Right lobe of liver (tissue), 6 donors: ENCODE measurements around the gene GLRX5. TPM values are rescaled to one million over a fixed set of nuclear protein-coding genes. Genes with fewer than 3 reads are reported as not detected.

ENCODE experiments used
- ATAC-seq, 4 donors: fragments of 200-7000 bp; cut with Tn5 transposase; one replicate each; pipeline ENCODE4 v1.9.1; 2020; ENCODE audit warnings: mild to moderate bottlenecking in 4 of 4, moderate library complexity in 4 of 4
- DNase-seq, 3 donors: peaks; one replicate each; pipeline ENCODE4 v3.0.0-alpha.2; 2020
- H3K27ac ChIP-seq, 3 donors: fragments of 200-600 bp; one replicate each; pipeline ENCODE4 v1.8.0; 2022
- H3K27me3 ChIP-seq, 2 donors: fragments of 200-600 bp; one replicate each; pipeline ENCODE4 v1.8.0; 2022
- H3K36me3 ChIP-seq, 4 donors: fragments of 200-600 bp; sonication (generic) in 1 of 4; one replicate each; pipeline versions ENCODE4 v1.5.1 to v1.8.0; 2017 to 2022; ENCODE audit warnings: control low read depth in 1 of 4
- H3K4me1 ChIP-seq, 4 donors: fragments of 200-600 bp; sonication (generic) in 1 of 4; one replicate each; pipeline versions ENCODE4 v1.5.1 to v1.8.0; 2017 to 2022; ENCODE audit warnings: control low read depth in 1 of 4
- H3K4me3 ChIP-seq, 3 donors: fragments of 200-600 bp; one replicate each; pipeline ENCODE4 v1.8.0; 2022
- H3K9me3 ChIP-seq, 4 donors: fragments of 200-600 bp; sonication (generic) in 1 of 4; one replicate each; pipeline versions ENCODE4 v1.5.1 to v1.8.0; 2017 to 2022; ENCODE audit warnings: control low read depth in 1 of 4
- POLR2A ChIP-seq: fragments of 450-650 bp; IDR thresholded peaks from one replicate; pipeline ENCODE4 v1.6.1; 2017; ENCODE audit warnings: antibody characterized with exemption, mild to moderate bottlenecking
- WGBS: methylation state at CpG from one replicate; pipeline ENCODE4 v1.1.6; 2018; ENCODE audit warnings: low coverage, low lambda C conversion rate; ENCODE audit not compliant: insufficient coverage; ENCODE audit errors: missing lambda C conversion rate; 5-methylcytosine and 5-hydroxymethylcytosine counted together
- intact Hi-C, 2 donors: fragments of 100-400 bp; cut with DNase I; formaldehyde crosslinking; loops; one replicate each; pipeline versions ENCODE4 v1.11.2 to v1.14.1; 2022
- total RNA-seq, 6 experiments: library from RNA; depleted of rRNA in 2 of 6; stranded (reverse); fragments of >200 nt in 2 of 6; fragmentation: NEBNext Ultra II Directional in 3 of 6; extraction: Animal tissue kit (Norgen Biotek cat#: 25700) in 3 of 6; gene quantifications; one replicate each; pipeline versions ENCODE4 v1.1.0 to v1.2.4, GENCODE V29; 2016 to 2023
- TF ChIP-seq, protein P1 (sequence below), 4 donors: fragments of 200-600 bp in 3 of 4; fragments of 450-650 bp in 1 of 4; IDR thresholded peaks; one replicate each; pipeline versions ENCODE4 v1.5.1 to v1.8.0; 2016 to 2022; ENCODE audit warnings: antibody characterized with exemption in 4 of 4, mild to moderate bottlenecking in 2 of 4
- donor health status: DM: no; HTN: yes; CAD: no.
- donor health status: DM: no; HTN: no; CAD: no.
- donor health status: DM: no; HTN: no; CAD: no.
- donor health status: DM: no; HTN: yes; CAD: no.
- donor health status: DM: no; HTN: yes; CAD: no.

GLRX5 gene
- total RNA-seq, 6 experiments from 2014 or later, result 31.4 to 48.5 (median 40.2) TPM

DNA sequence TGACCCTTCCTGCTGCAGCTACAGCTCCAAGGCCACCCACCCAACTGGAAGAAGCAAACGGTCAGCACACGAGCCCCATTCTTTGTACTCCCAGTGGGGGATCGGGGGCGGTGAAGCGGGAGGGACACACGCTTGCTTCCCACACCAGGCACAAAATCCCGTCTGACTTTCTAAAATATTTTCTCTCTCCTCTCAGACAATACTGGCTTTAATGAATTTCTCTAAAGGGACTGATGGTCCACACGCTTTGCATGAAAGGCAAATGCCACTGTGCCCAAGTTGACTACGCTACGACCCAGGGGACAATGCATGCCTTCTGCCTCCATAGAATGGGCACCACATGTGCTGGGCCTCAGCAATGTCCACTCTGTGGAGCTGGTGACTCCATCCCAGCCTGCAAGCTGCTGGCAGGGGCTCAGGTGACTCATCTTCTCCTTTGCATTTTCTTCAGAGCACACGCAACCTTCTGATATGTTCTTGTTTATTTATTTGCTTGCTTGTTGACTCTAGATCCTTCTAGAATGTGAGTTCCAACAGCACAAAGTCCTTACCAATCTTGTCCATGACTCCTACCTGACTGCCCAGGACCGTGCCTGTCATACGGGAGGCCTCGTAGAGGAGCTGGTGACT is 34.0 kb upstream of the GLRX5 start:
- intact Hi-C loops, result no loop called here
- no peak for DNase-seq
- Histone ChIP-seq H3K4me3 (no peak overlapping the region), H3K4me1 (peaks cover 0 to 31% (median 0%) of the 10 kb centered on the region in 4 donors), H3K36me3 (no peaks in the 10 kb centered on the region), H3K27ac (no peak overlapping the region), H3K9me3 (no peaks in the 10 kb centered on the region), H3K27me3 (no peaks in the 10 kb centered on the region)
- ATAC-seq, result peak in 2 of 4 donors; percentile 4 to 49
- WGBS, result 74% methylated on average over 10 of the region's 14 CpGs
- TF ChIP-seq, protein P1, sequence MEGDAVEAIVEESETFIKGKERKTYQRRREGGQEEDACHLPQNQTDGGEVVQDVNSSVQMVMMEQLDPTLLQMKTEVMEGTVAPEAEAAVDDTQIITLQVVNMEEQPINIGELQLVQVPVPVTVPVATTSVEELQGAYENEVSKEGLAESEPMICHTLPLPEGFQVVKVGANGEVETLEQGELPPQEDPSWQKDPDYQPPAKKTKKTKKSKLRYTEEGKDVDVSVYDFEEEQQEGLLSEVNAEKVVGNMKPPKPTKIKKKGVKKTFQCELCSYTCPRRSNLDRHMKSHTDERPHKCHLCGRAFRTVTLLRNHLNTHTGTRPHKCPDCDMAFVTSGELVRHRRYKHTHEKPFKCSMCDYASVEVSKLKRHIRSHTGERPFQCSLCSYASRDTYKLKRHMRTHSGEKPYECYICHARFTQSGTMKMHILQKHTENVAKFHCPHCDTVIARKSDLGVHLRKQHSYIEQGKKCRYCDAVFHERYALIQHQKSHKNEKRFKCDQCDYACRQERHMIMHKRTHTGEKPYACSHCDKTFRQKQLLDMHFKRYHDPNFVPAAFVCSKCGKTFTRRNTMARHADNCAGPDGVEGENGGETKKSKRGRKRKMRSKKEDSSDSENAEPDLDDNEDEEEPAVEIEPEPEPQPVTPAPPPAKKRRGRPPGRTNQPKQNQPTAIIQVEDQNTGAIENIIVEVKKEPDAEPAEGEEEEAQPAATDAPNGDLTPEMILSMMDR (IDR thresholded peaks at IDR 0.05), result no peak
- TF ChIP-seq POLR2A, result no peak

DNA sequence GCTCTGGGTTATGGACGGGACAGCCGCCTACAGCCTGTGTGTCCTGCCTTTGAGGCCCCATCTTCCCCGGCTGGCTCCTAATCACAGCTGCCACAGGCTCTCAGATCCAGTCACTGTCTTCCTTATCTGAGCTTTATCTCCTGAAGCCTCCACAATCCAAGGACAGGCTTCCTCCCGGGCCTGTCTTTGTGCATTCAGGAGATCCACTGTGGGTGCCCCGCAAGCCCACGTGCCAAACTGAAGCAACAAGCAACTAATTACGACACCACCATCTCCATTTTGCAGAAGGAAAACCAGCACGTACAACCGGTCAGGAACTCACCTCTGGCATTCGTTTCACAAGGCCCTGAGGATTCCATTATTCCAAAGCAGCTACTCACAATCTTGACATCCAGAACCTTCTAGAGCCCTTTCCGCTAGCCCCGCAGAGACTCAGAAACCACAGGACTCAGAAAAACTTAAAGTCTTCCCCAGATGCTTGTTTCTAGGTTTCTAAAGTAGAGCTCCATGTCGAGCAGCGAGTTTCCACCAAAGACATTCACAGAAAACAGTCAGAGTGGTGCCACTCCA is 32.4 kb upstream of the GLRX5 start:
- no peaks in the 10 kb centered on the region for H3K27me3 ChIP-seq
- H3K36me3 ChIP-seq, result no peaks in the 10 kb centered on the region
- H3K4me3 ChIP-seq, result no peak overlapping the region
- no peak overlapping the region for H3K27ac ChIP-seq
- H3K4me1 ChIP-seq, result peaks cover 0 to 25% (median 4%) of the 10 kb centered on the region in 4 donors
- H3K9me3 ChIP-seq, result no peaks in the 10 kb centered on the region
- intact Hi-C loops, result no loop called here
- 71% methylated on average over 8 of the region's 14 CpGs for WGBS
- TF ChIP-seq, protein P1 (IDR thresholded peaks at IDR 0.05), result no peak
- TF ChIP-seq POLR2A, result no peak
- ATAC-seq (no peak), DNase-seq (no peak)

DNA sequence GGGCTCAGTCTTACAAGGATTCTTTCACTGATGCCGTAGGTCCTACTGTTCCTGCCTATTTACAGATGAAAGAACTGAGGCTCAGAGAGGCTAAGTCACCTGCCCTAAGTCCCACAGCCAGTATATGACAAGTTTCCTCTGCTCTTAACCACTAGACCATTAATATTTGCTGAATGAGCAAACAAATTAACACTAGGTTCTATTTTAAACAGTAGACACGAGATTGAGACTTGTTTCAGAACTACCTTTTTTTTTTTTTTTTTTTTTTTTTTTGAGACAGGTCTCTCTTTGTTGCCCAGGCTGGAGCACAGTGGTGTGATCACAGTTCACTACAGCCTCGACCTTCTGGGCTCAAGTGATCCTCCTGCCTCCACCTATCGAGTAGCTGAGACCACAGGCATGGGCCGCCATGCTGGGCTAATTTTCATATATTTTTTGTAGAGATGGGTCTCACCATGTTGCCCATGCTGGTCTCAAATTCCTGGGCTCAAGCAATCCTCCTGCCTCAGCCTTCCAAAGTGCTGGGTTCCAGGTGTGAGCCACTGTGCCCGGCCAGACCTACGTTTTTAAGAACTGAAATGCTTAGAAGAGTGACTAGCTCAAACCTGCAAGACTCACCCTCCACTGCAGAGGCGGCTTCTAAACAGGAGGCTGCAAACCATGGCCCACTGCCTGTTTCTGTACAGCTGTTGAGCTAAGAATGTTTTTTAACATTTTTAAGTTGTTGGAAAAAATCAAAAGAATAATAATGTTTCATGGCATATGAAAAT is 31.3 kb upstream of the GLRX5 start:
- no peaks in the 10 kb centered on the region for H3K27me3 ChIP-seq
- DNase-seq, result no peak
- no peak overlapping the region for H3K27ac ChIP-seq
- 77% methylated on average over 8 of the region's 8 CpGs for WGBS
- H3K4me3 ChIP-seq, result no peak overlapping the region
- no peak for TF ChIP-seq POLR2A
- TF ChIP-seq, protein P1 (IDR thresholded peaks at IDR 0.05), result no peak
- H3K9me3 ChIP-seq, result no peaks in the 10 kb centered on the region
- intact Hi-C loops, result no loop called here
- ATAC-seq, result no peak
- peaks cover 0 to 31% (median 7%) of the 10 kb centered on the region in 4 donors for H3K4me1 ChIP-seq
- H3K36me3 ChIP-seq, result no peaks in the 10 kb centered on the region

DNA sequence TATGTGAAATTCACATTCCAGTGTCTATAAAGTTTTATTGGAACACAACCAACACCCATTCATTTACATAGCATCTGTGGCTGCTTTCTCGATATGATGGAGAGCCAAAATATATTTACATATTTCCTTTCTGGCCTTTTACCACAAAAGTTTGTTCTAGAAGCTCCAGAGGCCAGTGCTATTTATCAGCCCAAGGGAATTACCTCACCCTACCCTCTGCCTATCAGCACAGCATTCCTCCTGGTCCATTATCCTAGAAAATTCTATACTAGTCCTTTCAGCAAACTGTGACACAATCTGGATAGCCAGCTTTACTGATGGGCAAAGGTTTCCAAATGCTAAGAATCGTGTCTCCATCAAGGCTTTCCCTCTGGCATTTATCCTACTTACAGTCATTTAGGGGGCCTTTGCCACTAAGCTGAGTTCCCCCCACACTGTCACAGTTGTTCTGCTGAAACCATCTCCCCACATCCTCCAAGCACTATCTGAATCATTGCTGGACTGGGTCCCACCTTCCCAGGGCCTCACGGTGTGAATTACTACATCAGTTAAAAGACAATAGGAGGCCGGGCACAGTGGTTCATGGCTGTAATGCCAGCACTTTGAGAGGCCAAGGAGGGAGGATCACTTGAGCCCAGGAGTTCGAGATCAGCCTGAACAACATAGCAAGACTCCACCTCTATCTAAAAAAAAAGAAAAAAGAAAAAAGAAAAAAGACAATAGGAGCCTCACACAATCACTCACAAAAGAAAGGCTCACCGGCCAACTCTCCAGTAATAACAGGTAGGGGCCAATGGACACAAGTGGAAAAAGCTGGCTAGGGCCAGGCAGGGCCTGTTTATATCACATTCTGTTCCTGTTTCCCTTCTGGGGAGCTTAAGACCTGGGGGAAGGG is 30.5 kb upstream of the GLRX5 start:
- intact Hi-C loops, result no loop called here
- no peak overlapping the region for H3K27ac ChIP-seq
- ATAC-seq, result no peak
- peaks cover 0 to 23% (median 7%) of the 10 kb centered on the region in 4 donors for H3K4me1 ChIP-seq
- no peaks in the 10 kb centered on the region for H3K36me3 ChIP-seq
- no peak overlapping the region for H3K4me3 ChIP-seq
- TF ChIP-seq, protein P1 (IDR thresholded peaks at IDR 0.05), result no peak
- TF ChIP-seq POLR2A, result no peak
- no peak for DNase-seq
- H3K27me3 ChIP-seq, result no peaks in the 10 kb centered on the region
- WGBS, result 76% methylated on average over 4 of the region's 6 CpGs
- no peaks in the 10 kb centered on the region for H3K9me3 ChIP-seq
